Measurements from ENCODE around the gene TMEM120A. TPM values are rescaled to one million over a fixed set of nuclear protein-coding genes. Genes with fewer than 3 reads are reported as not detected.
"Not testable (repeated sequence)": the region's sequence is repeated elsewhere in the genome, so short reads cannot be mapped to it uniquely, and the experiment has no call there.

The TMEM120A gene
- total and polyA plus RNA-seq, 4 donors: 15.7 to 90.1 (median 57.6) TPM

DNA sequence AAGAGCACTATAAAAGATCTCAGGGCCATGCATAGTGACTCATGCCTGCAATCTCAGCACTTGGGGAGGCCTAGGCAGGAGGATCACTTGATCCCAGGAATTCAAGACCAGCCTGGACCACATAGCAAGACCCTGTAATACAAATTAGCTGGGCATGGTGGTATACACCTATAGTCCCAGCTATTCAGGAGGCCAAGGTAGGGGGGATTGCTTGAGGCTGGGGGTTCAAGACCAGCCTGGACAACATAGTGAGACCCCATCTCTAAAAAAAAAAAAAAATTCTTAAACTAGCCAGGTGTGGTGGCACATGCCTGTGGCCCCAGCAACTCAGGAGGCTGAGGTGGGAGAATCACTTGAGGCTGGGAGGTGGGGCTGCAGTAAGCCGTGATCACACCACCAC is 37.6 kb upstream of the TMEM120A start:
- WGBS, 2 donors: 87 to 100% methylated on average over 1 of the region's 1 CpG
- TF ChIP-seq, protein P1, sequence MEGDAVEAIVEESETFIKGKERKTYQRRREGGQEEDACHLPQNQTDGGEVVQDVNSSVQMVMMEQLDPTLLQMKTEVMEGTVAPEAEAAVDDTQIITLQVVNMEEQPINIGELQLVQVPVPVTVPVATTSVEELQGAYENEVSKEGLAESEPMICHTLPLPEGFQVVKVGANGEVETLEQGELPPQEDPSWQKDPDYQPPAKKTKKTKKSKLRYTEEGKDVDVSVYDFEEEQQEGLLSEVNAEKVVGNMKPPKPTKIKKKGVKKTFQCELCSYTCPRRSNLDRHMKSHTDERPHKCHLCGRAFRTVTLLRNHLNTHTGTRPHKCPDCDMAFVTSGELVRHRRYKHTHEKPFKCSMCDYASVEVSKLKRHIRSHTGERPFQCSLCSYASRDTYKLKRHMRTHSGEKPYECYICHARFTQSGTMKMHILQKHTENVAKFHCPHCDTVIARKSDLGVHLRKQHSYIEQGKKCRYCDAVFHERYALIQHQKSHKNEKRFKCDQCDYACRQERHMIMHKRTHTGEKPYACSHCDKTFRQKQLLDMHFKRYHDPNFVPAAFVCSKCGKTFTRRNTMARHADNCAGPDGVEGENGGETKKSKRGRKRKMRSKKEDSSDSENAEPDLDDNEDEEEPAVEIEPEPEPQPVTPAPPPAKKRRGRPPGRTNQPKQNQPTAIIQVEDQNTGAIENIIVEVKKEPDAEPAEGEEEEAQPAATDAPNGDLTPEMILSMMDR (IDR thresholded peaks at IDR 0.05; ENCODE audit: control extremely low read depth, extremely low read depth): no peak

DNA sequence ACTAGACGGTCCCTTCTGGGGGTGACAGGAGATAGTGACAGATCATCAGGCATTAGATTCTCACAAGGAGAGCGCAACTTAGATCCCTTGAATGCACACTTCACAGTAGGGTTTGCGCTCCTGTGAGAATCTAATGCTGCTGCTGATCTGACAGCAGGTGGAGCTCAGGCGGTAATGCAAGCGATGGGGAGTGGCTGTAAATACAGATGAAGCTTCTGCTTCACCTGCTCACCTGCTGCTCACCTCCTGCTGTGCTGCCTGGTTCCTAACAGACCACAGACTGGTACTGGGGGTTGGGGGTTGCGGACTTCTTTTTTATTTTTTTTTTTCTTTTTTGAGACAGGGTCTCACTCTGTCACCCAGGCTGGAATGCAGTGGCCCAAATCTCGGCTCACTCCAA is 35.3 kb upstream of the TMEM120A start:
- not testable (repeated sequence) for H3K36me3 ChIP-seq (ENCODE audit: control insufficient read depth in 4 of 4, insufficient read depth in 4 of 4, low read length in 4 of 4); H3K9ac ChIP-seq (ENCODE audit: insufficient read depth in 1 of 2, low read length in 2 of 2); H3K4me1 ChIP-seq (ENCODE audit: control insufficient read depth in 5 of 5, insufficient read depth in 5 of 5, low read length in 5 of 5); H3K27ac ChIP-seq (ENCODE audit: low read depth in 1 of 2, low read length in 1 of 2); H3K4me3 ChIP-seq; ATAC-seq (ENCODE audit: insufficient read depth, low FRiP score); H3K9me3 ChIP-seq (ENCODE audit: control insufficient read depth in 4 of 4, insufficient read depth in 3 of 4, low read length in 3 of 4); H3K27me3 ChIP-seq (ENCODE audit: control insufficient read depth in 3 of 3, insufficient read depth in 3 of 3, low read length in 2 of 3); DNase-seq
- 97 to 98% methylated on average over 7 of the region's 7 CpGs for WGBS, 2 donors

More for the DNA sequence above, 37.6 kb upstream of the TMEM120A start:
- Histone ChIP-seq H3K36me3 (ENCODE audit: control insufficient read depth in 4 of 4, insufficient read depth in 4 of 4, low read length in 4 of 4) (peaks cover 0 to 5% (median 3%) of the 10 kb centered on the region in 4 donors), H3K9ac (ENCODE audit: insufficient read depth in 1 of 2, low read length in 2 of 2) (no peak overlapping the region), H3K4me3 (no peak overlapping the region), H3K9me3 (ENCODE audit: control insufficient read depth in 4 of 4, insufficient read depth in 3 of 4, low read length in 3 of 4) (no peaks in the 10 kb centered on the region), H3K4me1 (ENCODE audit: control insufficient read depth in 5 of 5, insufficient read depth in 5 of 5, low read length in 5 of 5) (no peaks in the 10 kb centered on the region), H3K27ac (ENCODE audit: low read depth in 1 of 2, low read length in 1 of 2) (no peak overlapping the region), H3K27me3 (ENCODE audit: control insufficient read depth in 3 of 3, insufficient read depth in 3 of 3, low read length in 2 of 3) (no peaks in the 10 kb centered on the region)
- ATAC-seq (ENCODE audit: insufficient read depth, low FRiP score) (no peak), DNase-seq (no peak)

DNA sequence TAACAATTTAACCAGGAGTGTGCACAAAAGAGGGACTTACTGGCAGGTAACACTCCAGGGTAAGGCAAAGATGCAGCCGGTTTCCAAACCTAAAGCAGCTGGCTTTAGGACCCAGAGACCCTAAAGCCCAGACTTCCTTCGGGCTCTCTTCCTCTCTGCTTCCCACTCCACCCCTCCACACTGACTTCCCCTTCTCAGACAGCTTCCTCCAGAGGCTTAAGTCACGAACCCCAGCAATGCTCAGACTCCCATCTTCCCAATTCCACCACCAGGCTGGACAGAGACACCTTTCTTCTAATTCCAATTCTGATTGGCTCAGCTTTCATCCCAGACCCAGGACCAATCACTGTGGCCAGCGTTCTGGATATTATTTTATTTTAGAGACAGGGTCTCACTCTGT is 28.6 kb upstream of the TMEM120A start:
- WGBS, 2 donors: 19 to 41% methylated on average over 4 of the region's 4 CpGs
- DNase-seq (peak in 1 of 3 donors; percentile 25), ATAC-seq (ENCODE audit: insufficient read depth, low FRiP score) (peak; percentile 53)
- Histone ChIP-seq H3K27me3 (ENCODE audit: control insufficient read depth in 3 of 3, insufficient read depth in 3 of 3, low read length in 2 of 3) (no peaks in the 10 kb centered on the region), H3K9me3 (ENCODE audit: control insufficient read depth in 4 of 4, insufficient read depth in 3 of 4, low read length in 3 of 4) (no peaks in the 10 kb centered on the region), H3K36me3 (ENCODE audit: control insufficient read depth in 4 of 4, insufficient read depth in 4 of 4, low read length in 4 of 4) (peaks cover 6 to 13% (median 8%) of the 10 kb centered on the region in 4 donors), H3K27ac (ENCODE audit: low read depth in 1 of 2, low read length in 1 of 2) (no peak overlapping the region), H3K4me1 (ENCODE audit: control insufficient read depth in 5 of 5, insufficient read depth in 5 of 5, low read length in 5 of 5) (peaks cover 0 to 6% (median 0%) of the 10 kb centered on the region in 5 donors), H3K9ac (ENCODE audit: insufficient read depth in 1 of 2, low read length in 2 of 2) (no peak overlapping the region), H3K4me3 (no peak overlapping the region)
- TF ChIP-seq, protein P1 (IDR thresholded peaks at IDR 0.05; ENCODE audit: control extremely low read depth, extremely low read depth): no peak

- Histone ChIP-seq H3K9ac (ENCODE audit: insufficient read depth in 1 of 2, low read length in 2 of 2) (no peak overlapping the region), H3K27ac (ENCODE audit: low read depth in 1 of 2, low read length in 1 of 2) (no peak overlapping the region), H3K4me3 (no peak overlapping the region), H3K36me3 (ENCODE audit: control insufficient read depth in 4 of 4, insufficient read depth in 4 of 4, low read length in 4 of 4) (peaks cover 6 to 13% (median 8%) of the 10 kb centered on the region in 4 donors), H3K9me3 (ENCODE audit: control insufficient read depth in 4 of 4, insufficient read depth in 3 of 4, low read length in 3 of 4) (no peaks in the 10 kb centered on the region), H3K4me1 (ENCODE audit: control insufficient read depth in 5 of 5, insufficient read depth in 5 of 5, low read length in 5 of 5) (peaks cover 0 to 6% (median 0%) of the 10 kb centered on the region in 5 donors), H3K27me3 (ENCODE audit: control insufficient read depth in 3 of 3, insufficient read depth in 3 of 3, low read length in 2 of 3) (no peaks in the 10 kb centered on the region)
- 72 to 92% methylated on average over 7 of the region's 7 CpGs for WGBS, 2 donors
- ATAC-seq (ENCODE audit: insufficient read depth, low FRiP score) (no peak), DNase-seq (no peak)
- TF ChIP-seq, protein P1 (IDR thresholded peaks at IDR 0.05; ENCODE audit: control extremely low read depth, extremely low read depth): no peak
These were observed 27.8 kb upstream of the TMEM120A start for GRCh38 chr7:76022026-76022780.

Measured in lung (tissue), 12 donors.